Measurements from ENCODE around the gene POU1F1. TPM values are rescaled to one million over a fixed set of nuclear protein-coding genes. Genes with fewer than 3 reads are reported as not detected.

POU1F1 gene
- total RNA-seq, 1 donor: not detected

- DNase-seq (ENCODE audit: insufficient read length, low spot score, missing footprints): no peak
- H3K4me1 ChIP-seq (ENCODE audit: insufficient read depth, low read length): no peaks in the 10 kb centered on the region
- H3K27me3 ChIP-seq (ENCODE audit: insufficient read depth, low read length): no peaks in the 10 kb centered on the region
- H3K79me2 ChIP-seq (ENCODE audit: insufficient read depth, low read length): no peaks in the 10 kb centered on the region
- H3K4me2 ChIP-seq (ENCODE audit: insufficient read depth, low read length): no peak overlapping the region
- H3K9me3 ChIP-seq (ENCODE audit: low read depth, low read length): no peaks in the 10 kb centered on the region
- no peak for TF ChIP-seq CTCF (IDR thresholded peaks at IDR 0.05; ENCODE audit: extremely low read depth, low read depth, low read length)
- H3K27ac ChIP-seq (ENCODE audit: low read depth, low read length): no peak overlapping the region
- H3K4me3 ChIP-seq (ENCODE audit: insufficient read depth, low read length): no peak overlapping the region
- H2AFZ ChIP-seq (ENCODE audit: low read length): no peak overlapping the region
- no peaks in the 10 kb centered on the region for H4K20me1 ChIP-seq (ENCODE audit: insufficient read depth, low read length)
- H3K36me3 ChIP-seq (ENCODE audit: insufficient read depth, low read length): no peaks in the 10 kb centered on the region
Observed at GRCh38 chr3:87288446-87288845, 12.1 kb upstream of the POU1F1 start.

GRCh38 chr3:87287011-87287410 lies 10.6 kb upstream of the POU1F1 start:
- DNase-seq (ENCODE audit: insufficient read length, low spot score, missing footprints): no peak
- H3K4me1 ChIP-seq (ENCODE audit: insufficient read depth, low read length): no peaks in the 10 kb centered on the region

GRCh38 chr3:87272718-87273341 lies 3.6 kb downstream of the POU1F1 start:
- no peaks in the 10 kb centered on the region for H3K36me3 ChIP-seq (ENCODE audit: insufficient read depth, low read length)
- H2AFZ ChIP-seq (ENCODE audit: low read length): no peak overlapping the region
- no peaks in the 10 kb centered on the region for H3K4me1 ChIP-seq (ENCODE audit: insufficient read depth, low read length)
- no peak for DNase-seq (ENCODE audit: insufficient read length, low spot score, missing footprints)
- H4K20me1 ChIP-seq (ENCODE audit: insufficient read depth, low read length): no peaks in the 10 kb centered on the region
- H3K79me2 ChIP-seq (ENCODE audit: insufficient read depth, low read length): no peaks in the 10 kb centered on the region
- no peaks in the 10 kb centered on the region for H3K9me3 ChIP-seq (ENCODE audit: low read depth, low read length)
- no peak overlapping the region for H3K4me3 ChIP-seq (ENCODE audit: insufficient read depth, low read length)
- H3K4me2 ChIP-seq (ENCODE audit: insufficient read depth, low read length): no peak overlapping the region
- no peak overlapping the region for H3K27ac ChIP-seq (ENCODE audit: low read depth, low read length)
- no peak for TF ChIP-seq CTCF (IDR thresholded peaks at IDR 0.05; ENCODE audit: extremely low read depth, low read depth, low read length)
- no peaks in the 10 kb centered on the region for H3K27me3 ChIP-seq (ENCODE audit: insufficient read depth, low read length)

More at GRCh38 chr3:87287011-87287410, 10.6 kb upstream of the POU1F1 start:
- Histone ChIP-seq H3K4me3 (ENCODE audit: insufficient read depth, low read length) (no peak overlapping the region), H3K36me3 (ENCODE audit: insufficient read depth, low read length) (no peaks in the 10 kb centered on the region), H2AFZ (ENCODE audit: low read length) (no peak overlapping the region), H3K27ac (ENCODE audit: low read depth, low read length) (peak overlapping the region; percentile 58), H3K4me2 (ENCODE audit: insufficient read depth, low read length) (peak overlapping the region; percentile 20), H4K20me1 (ENCODE audit: insufficient read depth, low read length) (no peaks in the 10 kb centered on the region), H3K9me3 (ENCODE audit: low read depth, low read length) (no peaks in the 10 kb centered on the region), H3K27me3 (ENCODE audit: insufficient read depth, low read length) (no peaks in the 10 kb centered on the region), H3K79me2 (ENCODE audit: insufficient read depth, low read length) (no peaks in the 10 kb centered on the region)
- no peak for TF ChIP-seq CTCF (IDR thresholded peaks at IDR 0.05; ENCODE audit: extremely low read depth, low read depth, low read length)

- Histone ChIP-seq H3K79me2 (ENCODE audit: insufficient read depth, low read length) (no peaks in the 10 kb centered on the region), H4K20me1 (ENCODE audit: insufficient read depth, low read length) (no peaks in the 10 kb centered on the region), H3K27ac (ENCODE audit: low read depth, low read length) (no peak overlapping the region), H3K9me3 (ENCODE audit: low read depth, low read length) (no peaks in the 10 kb centered on the region), H3K4me3 (ENCODE audit: insufficient read depth, low read length) (no peak overlapping the region), H2AFZ (ENCODE audit: low read length) (peak overlapping the region; percentile 67), H3K4me2 (ENCODE audit: insufficient read depth, low read length) (no peak overlapping the region), H3K4me1 (ENCODE audit: insufficient read depth, low read length) (no peaks in the 10 kb centered on the region), H3K36me3 (ENCODE audit: insufficient read depth, low read length) (no peaks in the 10 kb centered on the region), H3K27me3 (ENCODE audit: insufficient read depth, low read length) (no peaks in the 10 kb centered on the region)
- DNase-seq (ENCODE audit: insufficient read length, low spot score, missing footprints): no peak
- TF ChIP-seq CTCF (IDR thresholded peaks at IDR 0.05; ENCODE audit: extremely low read depth, low read depth, low read length): no peak
Observed at GRCh38 chr3:87270908-87271700, 5.3 kb downstream of the POU1F1 start.
